Neural cell (in vitro differentiated cells): Measurements from ENCODE around the gene CKB. TPM values are rescaled to one million over a fixed set of nuclear protein-coding genes. Genes with fewer than 3 reads are reported as not detected.

Experiments
- H2AFZ ChIP-seq: fragments of 200-600, 300-800 bp; sonication (generic), shearing (Covaris generic); 2 replicates; pipeline ENCODE4 v1.6.0; 2014; ENCODE audit warnings: low read depth, mild to moderate bottlenecking, antibody characterized with exemption, low read length, moderate library complexity
- H3F3A ChIP-seq: fragments of 200-600 bp; shearing (Covaris generic); 2 replicates; pipeline ENCODE4 v1.6.1; 2016; ENCODE audit warnings: mild to moderate bottlenecking, moderate library complexity, mixed read lengths, antibody characterized with exemption, low read length; ENCODE audit not compliant: insufficient read depth, poor library complexity, severe bottlenecking
- H3K27ac ChIP-seq: fragments of 200-600, 300-800 bp; sonication (generic), shearing (Covaris generic); 2 replicates; pipeline ENCODE4 v1.5.1; 2014; ENCODE audit warnings: mild to moderate bottlenecking, low read length, moderate library complexity
- H3K27me3 ChIP-seq: fragments of 300-800, 200-600 bp; sonication (generic), shearing (Covaris generic); 2 replicates; pipeline ENCODE4 v1.6.0; 2014; ENCODE audit warnings: mild to moderate bottlenecking, low read depth, low read length, moderate library complexity; ENCODE audit not compliant: insufficient read depth
- H3K36me3 ChIP-seq: fragments of 300-800, 200-600 bp; sonication (generic), shearing (Covaris generic); 2 replicates; pipeline ENCODE4 v1.5.1; 2014; ENCODE audit warnings: mild to moderate bottlenecking, antibody characterized with exemption, low read length, moderate library complexity; ENCODE audit not compliant: insufficient read depth
- H3K4me2 ChIP-seq: fragments of 300-800, 200-600 bp; sonication (generic), shearing (Covaris generic); 2 replicates; pipeline ENCODE4 v1.6.0; 2014; ENCODE audit warnings: mild to moderate bottlenecking, low read length
- H3K4me3 ChIP-seq: fragments of 300-800, 200-600 bp; sonication (generic), shearing (Covaris generic); 2 replicates; pipeline ENCODE4 v1.5.1; 2014; ENCODE audit warnings: mild to moderate bottlenecking, low read length, moderate library complexity
- H3K79me2 ChIP-seq: fragments of 200-600 bp; shearing (Covaris generic); replicated peaks from 2 replicates; pipeline ENCODE4 v1.6.0; 2014; ENCODE audit warnings: mild to moderate bottlenecking, low read length, moderate library complexity; ENCODE audit not compliant: insufficient read depth
- H3K9ac ChIP-seq: fragments of 300-800, 200-600 bp; sonication (generic), shearing (Covaris generic); 2 replicates; pipeline ENCODE4 v1.6.1; 2016; ENCODE audit warnings: mild to moderate bottlenecking, low read length, mixed read lengths
- H3K9me2 ChIP-seq: fragments of 200-600 bp; shearing (Covaris generic); 2 replicates; pipeline ENCODE4 v1.6.1; 2016; ENCODE audit warnings: mild to moderate bottlenecking, low read length, mixed read lengths; ENCODE audit not compliant: insufficient read depth
- H3K9me3 ChIP-seq: fragments of 200-600, 300-800 bp; sonication (generic), shearing (Covaris generic); 2 replicates; pipeline ENCODE4 v1.6.1; 2016; ENCODE audit warnings: mild to moderate bottlenecking, mixed run types, low read length, moderate library complexity, mixed read lengths
- H4K20me1 ChIP-seq: fragments of 200-600 bp; shearing (Covaris generic); 2 replicates; pipeline ENCODE4 v1.6.1; 2016; ENCODE audit warnings: mild to moderate bottlenecking, mixed run types; ENCODE audit not compliant: insufficient read depth
- EP300 ChIP-seq: fragments of 450-650 bp; conservative IDR thresholded peaks from 2 replicates; pipeline ENCODE4 v1.6.1; 2014; ENCODE audit warnings: antibody characterized with exemption, mild to moderate bottlenecking, moderate library complexity; ENCODE audit not compliant: poor library complexity, severe bottlenecking
- EZH2 ChIP-seq: fragments of 200-600, 300-800 bp; shearing (Covaris generic), sonication (generic); IDR thresholded peaks from 2 replicates; pipeline ENCODE4 v1.6.1; 2014; ENCODE audit warnings: antibody characterized with exemption, low read length, borderline replicate concordance, mild to moderate bottlenecking; ENCODE audit not compliant: insufficient read depth, poor library complexity, severe bottlenecking
- MXI1 ChIP-seq: fragments of 450-650 bp; conservative IDR thresholded peaks from 2 replicates; pipeline ENCODE4 v1.6.1; 2014; ENCODE audit warnings: antibody characterized with exemption, mild to moderate bottlenecking; ENCODE audit not compliant: poor library complexity, severe bottlenecking
- POLR2AphosphoS5 ChIP-seq: IDR thresholded peaks from 2 replicates; pipeline ENCODE4 v1.6.1; 2012
- RAD21 ChIP-seq: fragments of 450-650 bp; conservative IDR thresholded peaks from 2 replicates; pipeline ENCODE4 v1.6.1; 2014; ENCODE audit warnings: antibody characterized with exemption, mild to moderate bottlenecking, moderate library complexity
- SMC3 ChIP-seq: fragments of 450-650 bp; conservative IDR thresholded peaks from 2 replicates; pipeline ENCODE4 v1.6.1; 2014; ENCODE audit warnings: antibody characterized with exemption, mild to moderate bottlenecking, moderate library complexity; ENCODE audit not compliant: poor library complexity
- TAF1 ChIP-seq: IDR thresholded peaks from 2 replicates; pipeline ENCODE4 v1.6.1; 2012; ENCODE audit warnings: low read depth
- polyA plus RNA-seq: library from polyadenylated mRNA; depleted of rRNA; stranded (reverse); fragments of >200 nt; gene quantifications from 2 replicates; pipeline ENCODE4 v1.2.3, GENCODE V29; 2014
- TF ChIP-seq, protein P1 (sequence below): fragments of 450-650 bp; IDR thresholded peaks from 2 replicates; pipeline ENCODE4 v1.5.1; 2014; ENCODE audit warnings: antibody characterized with exemption, mild to moderate bottlenecking, moderate library complexity; ENCODE audit not compliant: poor library complexity, severe bottlenecking
- TF ChIP-seq, protein P2 (sequence below): IDR thresholded peaks from 2 replicates; pipeline ENCODE4 v1.6.1; 2012; ENCODE audit warnings: borderline replicate concordance

Gene CKB
- polyA plus RNA-seq, 1 donor from 2014 or later, result 918 TPM

DNA sequence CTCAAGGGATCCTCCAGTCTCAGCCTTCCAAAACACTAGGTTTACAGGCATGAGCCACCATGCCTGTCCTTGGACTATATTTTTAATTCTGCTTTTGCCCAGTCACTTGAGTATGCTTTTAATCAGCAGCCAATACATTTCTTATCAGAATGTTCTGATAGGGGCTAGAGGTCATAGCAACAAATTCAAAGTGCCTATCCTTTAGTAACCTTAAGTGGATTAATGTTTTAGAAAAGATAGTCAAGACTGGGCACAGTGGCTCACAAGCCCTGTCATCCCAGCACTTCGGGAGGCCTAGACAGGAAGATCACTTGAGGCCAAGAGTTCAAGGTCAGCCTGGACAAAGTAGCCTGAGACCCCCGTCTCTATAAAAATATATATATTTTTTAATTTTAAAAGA is 37.1 kb downstream of the CKB start:
- Histone ChIP-seq H4K20me1 (no peaks in the 10 kb centered on the region), H3K4me2 (no peak overlapping the region), H3K9me2 (no peaks in the 10 kb centered on the region), H3K9me3 (no peaks in the 10 kb centered on the region), H3K27me3 (no peaks in the 10 kb centered on the region), H3K4me3 (no peak overlapping the region), H2AFZ (no peak overlapping the region), H3K9ac (no peak overlapping the region), H3K36me3 (peaks cover 5% of the 10 kb centered on the region), H3K79me2 (no peaks in the 10 kb centered on the region), H3K27ac (no peak overlapping the region), H3F3A (no peaks in the 10 kb centered on the region)
- TF ChIP-seq POLR2AphosphoS5 (no peak), MXI1 (no peak)
- TF ChIP-seq, protein P1, sequence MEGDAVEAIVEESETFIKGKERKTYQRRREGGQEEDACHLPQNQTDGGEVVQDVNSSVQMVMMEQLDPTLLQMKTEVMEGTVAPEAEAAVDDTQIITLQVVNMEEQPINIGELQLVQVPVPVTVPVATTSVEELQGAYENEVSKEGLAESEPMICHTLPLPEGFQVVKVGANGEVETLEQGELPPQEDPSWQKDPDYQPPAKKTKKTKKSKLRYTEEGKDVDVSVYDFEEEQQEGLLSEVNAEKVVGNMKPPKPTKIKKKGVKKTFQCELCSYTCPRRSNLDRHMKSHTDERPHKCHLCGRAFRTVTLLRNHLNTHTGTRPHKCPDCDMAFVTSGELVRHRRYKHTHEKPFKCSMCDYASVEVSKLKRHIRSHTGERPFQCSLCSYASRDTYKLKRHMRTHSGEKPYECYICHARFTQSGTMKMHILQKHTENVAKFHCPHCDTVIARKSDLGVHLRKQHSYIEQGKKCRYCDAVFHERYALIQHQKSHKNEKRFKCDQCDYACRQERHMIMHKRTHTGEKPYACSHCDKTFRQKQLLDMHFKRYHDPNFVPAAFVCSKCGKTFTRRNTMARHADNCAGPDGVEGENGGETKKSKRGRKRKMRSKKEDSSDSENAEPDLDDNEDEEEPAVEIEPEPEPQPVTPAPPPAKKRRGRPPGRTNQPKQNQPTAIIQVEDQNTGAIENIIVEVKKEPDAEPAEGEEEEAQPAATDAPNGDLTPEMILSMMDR, result no peak

DNA sequence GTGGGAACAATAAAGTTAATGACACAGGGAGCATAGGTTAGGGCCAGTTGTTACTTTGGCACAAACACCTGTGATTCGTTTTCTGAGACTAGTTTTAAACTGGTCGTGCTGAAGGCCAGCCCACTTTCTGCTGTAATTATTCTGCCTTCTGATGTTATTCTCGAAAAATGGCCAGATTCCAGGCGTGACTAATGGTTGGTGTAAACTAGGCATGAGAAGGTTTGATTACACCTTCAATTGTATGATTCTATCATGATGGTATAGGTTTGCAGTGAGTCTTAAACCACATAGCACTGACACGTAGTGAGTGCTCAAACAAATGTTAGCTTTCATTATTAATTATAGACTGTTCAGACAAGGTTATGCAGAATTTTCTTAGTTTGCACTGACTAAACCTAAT is 39.0 kb downstream of the CKB start:
- Histone ChIP-seq H4K20me1 (no peaks in the 10 kb centered on the region), H2AFZ (no peak overlapping the region), H3K27ac (no peak overlapping the region), H3F3A (no peaks in the 10 kb centered on the region), H3K4me2 (no peak overlapping the region), H3K4me3 (no peak overlapping the region), H3K79me2 (no peaks in the 10 kb centered on the region), H3K27me3 (no peaks in the 10 kb centered on the region), H3K9me2 (no peaks in the 10 kb centered on the region), H3K9me3 (no peaks in the 10 kb centered on the region), H3K9ac (no peak overlapping the region), H3K36me3 (peaks cover 7% of the 10 kb centered on the region)
- TF ChIP-seq MXI1 (no peak), RAD21 (no peak), EP300 (no peak), EZH2 (no peak), SMC3 (no peak), POLR2AphosphoS5 (no peak), TAF1 (no peak)
- TF ChIP-seq, protein P2, sequence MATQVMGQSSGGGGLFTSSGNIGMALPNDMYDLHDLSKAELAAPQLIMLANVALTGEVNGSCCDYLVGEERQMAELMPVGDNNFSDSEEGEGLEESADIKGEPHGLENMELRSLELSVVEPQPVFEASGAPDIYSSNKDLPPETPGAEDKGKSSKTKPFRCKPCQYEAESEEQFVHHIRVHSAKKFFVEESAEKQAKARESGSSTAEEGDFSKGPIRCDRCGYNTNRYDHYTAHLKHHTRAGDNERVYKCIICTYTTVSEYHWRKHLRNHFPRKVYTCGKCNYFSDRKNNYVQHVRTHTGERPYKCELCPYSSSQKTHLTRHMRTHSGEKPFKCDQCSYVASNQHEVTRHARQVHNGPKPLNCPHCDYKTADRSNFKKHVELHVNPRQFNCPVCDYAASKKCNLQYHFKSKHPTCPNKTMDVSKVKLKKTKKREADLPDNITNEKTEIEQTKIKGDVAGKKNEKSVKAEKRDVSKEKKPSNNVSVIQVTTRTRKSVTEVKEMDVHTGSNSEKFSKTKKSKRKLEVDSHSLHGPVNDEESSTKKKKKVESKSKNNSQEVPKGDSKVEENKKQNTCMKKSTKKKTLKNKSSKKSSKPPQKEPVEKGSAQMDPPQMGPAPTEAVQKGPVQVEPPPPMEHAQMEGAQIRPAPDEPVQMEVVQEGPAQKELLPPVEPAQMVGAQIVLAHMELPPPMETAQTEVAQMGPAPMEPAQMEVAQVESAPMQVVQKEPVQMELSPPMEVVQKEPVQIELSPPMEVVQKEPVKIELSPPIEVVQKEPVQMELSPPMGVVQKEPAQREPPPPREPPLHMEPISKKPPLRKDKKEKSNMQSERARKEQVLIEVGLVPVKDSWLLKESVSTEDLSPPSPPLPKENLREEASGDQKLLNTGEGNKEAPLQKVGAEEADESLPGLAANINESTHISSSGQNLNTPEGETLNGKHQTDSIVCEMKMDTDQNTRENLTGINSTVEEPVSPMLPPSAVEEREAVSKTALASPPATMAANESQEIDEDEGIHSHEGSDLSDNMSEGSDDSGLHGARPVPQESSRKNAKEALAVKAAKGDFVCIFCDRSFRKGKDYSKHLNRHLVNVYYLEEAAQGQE, result no peak
- TF ChIP-seq, protein P1, result no peak
